Measurements from ENCODE around the gene MRGPRX1.

DNA sequence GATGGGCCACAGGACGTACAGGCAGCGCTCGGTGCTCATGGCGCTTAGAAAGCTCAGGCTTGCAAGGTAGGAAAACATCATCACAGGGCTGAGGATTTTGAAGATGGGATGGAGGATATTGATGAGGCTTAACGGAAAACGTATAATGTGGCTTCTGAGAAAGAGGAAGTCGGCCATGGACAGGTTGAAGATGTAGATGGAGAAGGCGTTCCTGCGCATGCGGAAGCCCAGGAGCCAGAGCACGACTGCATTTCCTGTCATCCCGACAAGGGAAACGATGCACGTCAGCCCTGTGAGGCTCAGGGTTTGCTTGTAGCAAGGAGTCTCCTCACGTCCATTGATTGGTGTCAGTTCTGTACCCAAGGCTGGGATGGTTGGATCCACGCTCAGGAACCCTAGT lies 17.4 kb upstream of the MRGPRX1 start:
- TF ChIP-seq CTCF (IDR thresholded peaks at IDR 0.05; ENCODE audit: low read length) (no peak), EZH2 (IDR thresholded peaks at IDR 0.05; ENCODE audit: borderline replicate concordance, low read length) (no peak)

Data from OCI-LY1 (cell line).